Activated T-helper 17 cell treated with anti-CD3 and anti-CD28 coated beads, Interleukin-2, amount 50 U/mL, for 72 hours (primary cell): ENCODE measurements around the gene RFLNA. TPM values are rescaled to one million over a fixed set of nuclear protein-coding genes. Genes with fewer than 3 reads are reported as not detected.

Experiments used
- ATAC-seq: fragments of 150-1000 bp; cut with Tn5 transposase; replicated peaks from 2 replicates; pipeline ENCODE4 v1.10.0; 2021; ENCODE audit warnings: mild to moderate bottlenecking, moderate library complexity
- H3K27ac Mint-ChIP-seq: one replicate; pipeline ENCODE4 v1.8.0; 2022; ENCODE audit warnings: mixed read lengths
- H3K27me3 Mint-ChIP-seq: one replicate; pipeline ENCODE4 v1.8.0; 2022; ENCODE audit warnings: mixed read lengths
- H3K36me3 Mint-ChIP-seq: one replicate; pipeline ENCODE4 v1.8.0; 2022; ENCODE audit warnings: low read depth, mild to moderate bottlenecking, mixed read lengths
- H3K4me1 Mint-ChIP-seq: one replicate; pipeline ENCODE4 v1.8.0; 2022; ENCODE audit warnings: mixed read lengths
- H3K4me3 Mint-ChIP-seq: one replicate; pipeline ENCODE4 v1.8.0; 2022; ENCODE audit warnings: mild to moderate bottlenecking, mixed read lengths
- H3K9me3 Mint-ChIP-seq: one replicate; pipeline ENCODE4 v1.8.0; 2022; ENCODE audit warnings: mixed read lengths
- total RNA-seq, 2 donors: library from RNA; stranded (reverse); gene quantifications; one replicate each; pipeline ENCODE4 v1.2.3, GENCODE V29; 2022

RFLNA gene
- total RNA-seq, 2 donors from 2014 or later, result not detected

- H3K36me3 Mint-ChIP-seq, result peaks cover 89% of the 10 kb centered on the region
- H3K27ac Mint-ChIP-seq, result no peak overlapping the region
- H3K27me3 Mint-ChIP-seq, result no peaks in the 10 kb centered on the region
These were observed 45.4 kb downstream of the RFLNA start for GRCh38 chr12:124340080-124340900.

GRCh38 chr12:124341645-124342069, 46.8 kb downstream of the RFLNA start:
- H3K27me3 Mint-ChIP-seq, result no peaks in the 10 kb centered on the region
- no peak overlapping the region for H3K27ac Mint-ChIP-seq
- H3K4me1 Mint-ChIP-seq, result no peaks in the 10 kb centered on the region
- no peak overlapping the region for H3K4me3 Mint-ChIP-seq
- peaks cover 84% of the 10 kb centered on the region for H3K36me3 Mint-ChIP-seq
- ATAC-seq, result no peak
- no peaks in the 10 kb centered on the region for H3K9me3 Mint-ChIP-seq

More at GRCh38 chr12:124340080-124340900, 45.4 kb downstream of the RFLNA start:
- Mint-ChIP-seq H3K4me3 (no peak overlapping the region), H3K9me3 (no peaks in the 10 kb centered on the region), H3K4me1 (no peaks in the 10 kb centered on the region)
- ATAC-seq, result no peak

DNA sequence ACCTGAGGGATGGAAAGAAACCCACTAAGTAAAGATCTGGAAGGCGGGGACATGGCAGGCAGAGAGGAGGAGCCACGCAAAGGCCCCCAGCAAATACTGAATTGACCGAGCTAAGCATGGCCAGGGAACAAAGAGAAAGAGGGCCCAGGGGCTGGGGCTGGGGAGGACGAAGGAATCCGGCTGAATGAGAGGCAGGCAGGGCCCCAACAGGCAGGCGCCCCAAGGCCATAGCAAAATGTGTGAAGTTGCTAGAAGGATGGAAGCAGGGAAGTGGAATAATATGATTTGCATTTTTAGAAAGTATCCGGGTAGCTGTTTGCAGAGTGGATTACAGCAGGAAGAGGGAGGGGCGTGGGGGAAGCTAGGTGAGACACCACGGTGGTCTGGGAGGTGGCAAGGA, 49.1 kb downstream of the RFLNA start:
- no peak for ATAC-seq
- no peak overlapping the region for H3K4me3 Mint-ChIP-seq
- H3K27ac Mint-ChIP-seq, result no peak overlapping the region
- no peaks in the 10 kb centered on the region for H3K9me3 Mint-ChIP-seq
- no peaks in the 10 kb centered on the region for H3K4me1 Mint-ChIP-seq
- H3K27me3 Mint-ChIP-seq, result no peaks in the 10 kb centered on the region
- peaks cover 60% of the 10 kb centered on the region for H3K36me3 Mint-ChIP-seq

DNA sequence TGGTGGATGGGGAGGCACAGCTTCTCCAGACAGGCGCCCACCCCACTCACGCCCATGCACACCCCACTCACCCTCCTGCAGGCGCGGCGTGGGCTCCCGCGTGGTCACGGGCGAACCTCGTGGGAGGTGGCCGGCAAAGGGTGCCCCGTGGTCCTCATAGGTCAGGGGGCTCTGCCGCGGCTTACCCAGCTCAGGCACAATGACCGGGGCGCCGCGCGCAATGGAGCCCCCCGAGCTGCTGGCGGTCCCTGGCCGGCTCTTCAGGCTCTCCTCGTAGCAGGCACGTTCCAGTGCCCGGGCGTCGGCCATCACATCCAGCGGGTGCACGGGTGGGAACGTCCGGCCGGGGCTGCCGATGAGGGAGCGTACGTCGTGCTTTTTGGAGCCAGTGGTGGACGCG, 49.6 kb downstream of the RFLNA start:
- Mint-ChIP-seq H3K9me3 (no peaks in the 10 kb centered on the region), H3K27me3 (no peaks in the 10 kb centered on the region), H3K36me3 (peaks cover 60% of the 10 kb centered on the region), H3K4me1 (no peaks in the 10 kb centered on the region), H3K27ac (no peak overlapping the region), H3K4me3 (no peak overlapping the region)
- no peak for ATAC-seq

- Mint-ChIP-seq H3K9me3 (no peaks in the 10 kb centered on the region), H3K4me1 (no peaks in the 10 kb centered on the region), H3K36me3 (peaks cover 55% of the 10 kb centered on the region), H3K27me3 (no peaks in the 10 kb centered on the region), H3K27ac (no peak overlapping the region), H3K4me3 (no peak overlapping the region)
- no peak for ATAC-seq
These were observed 50.9 kb downstream of the RFLNA start for GRCh38 chr12:124345795-124346194.

DNA sequence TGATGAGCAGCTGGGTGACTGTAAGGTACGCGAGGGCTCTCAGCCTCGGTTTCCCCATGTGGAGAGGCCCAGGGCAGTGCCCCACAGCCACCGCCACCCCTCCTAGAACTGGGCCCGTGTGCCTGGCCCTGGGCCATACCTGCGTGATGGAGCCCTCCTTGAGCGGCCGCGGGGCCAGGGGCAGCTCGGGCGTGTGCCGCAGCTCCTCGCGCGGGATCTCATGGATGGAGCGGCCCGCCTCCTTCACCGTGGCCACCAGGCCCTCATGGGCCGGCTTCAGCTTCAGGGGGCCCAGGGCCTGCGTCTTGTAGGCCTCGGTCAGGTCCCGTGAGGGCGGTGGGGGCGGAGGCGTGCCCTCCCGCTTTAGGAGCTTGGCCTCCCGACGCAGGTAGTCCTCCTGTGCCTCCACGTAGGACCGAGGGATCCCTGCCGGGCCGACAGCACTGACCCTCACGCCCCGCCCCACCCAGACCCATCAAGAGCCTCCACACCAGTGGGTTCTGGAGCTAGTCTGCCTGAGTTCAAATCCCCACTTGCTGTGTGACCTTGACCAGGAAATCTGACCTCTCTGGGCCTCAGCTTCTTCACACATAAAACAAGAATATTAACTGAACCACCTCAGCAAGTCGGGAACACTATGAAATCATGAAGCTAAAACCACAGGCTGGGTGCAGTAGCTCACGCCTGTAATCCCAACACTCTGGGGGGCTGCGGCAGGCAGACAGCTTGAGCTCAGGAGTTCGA, 51.7 kb downstream of the RFLNA start:
- H3K27ac Mint-ChIP-seq, result no peak overlapping the region
- H3K27me3 Mint-ChIP-seq, result no peaks in the 10 kb centered on the region
- no peak for ATAC-seq
- no peaks in the 10 kb centered on the region for H3K9me3 Mint-ChIP-seq
- no peak overlapping the region for H3K4me3 Mint-ChIP-seq
- H3K4me1 Mint-ChIP-seq, result no peaks in the 10 kb centered on the region
- H3K36me3 Mint-ChIP-seq, result peaks cover 47% of the 10 kb centered on the region

DNA sequence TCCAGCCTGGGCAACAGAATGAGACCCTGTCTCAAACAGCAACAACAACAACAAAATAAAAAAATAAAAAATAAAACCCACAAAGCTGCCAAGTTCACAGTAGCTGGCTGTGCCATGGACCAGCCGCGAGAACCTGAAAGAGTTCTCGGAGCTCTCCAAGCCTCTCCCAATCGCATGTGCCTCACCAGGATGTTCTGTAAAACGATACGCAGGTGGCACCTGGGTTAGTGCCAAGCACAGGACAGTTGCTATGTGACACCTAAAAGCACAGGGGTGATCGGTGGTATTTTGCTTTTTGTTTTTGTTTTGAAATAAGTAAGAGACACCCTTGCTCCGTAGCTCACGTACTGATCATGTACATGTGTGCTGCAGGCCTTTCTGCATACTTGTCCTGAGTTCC, 52.4 kb downstream of the RFLNA start:
- Mint-ChIP-seq H3K4me3 (no peak overlapping the region), H3K27me3 (no peaks in the 10 kb centered on the region), H3K36me3 (peaks cover 42% of the 10 kb centered on the region), H3K9me3 (no peaks in the 10 kb centered on the region), H3K4me1 (no peaks in the 10 kb centered on the region), H3K27ac (no peak overlapping the region)
- no peak for ATAC-seq

GRCh38 chr12:124347805-124348658, 53.1 kb downstream of the RFLNA start:
- H3K4me1 Mint-ChIP-seq, result no peaks in the 10 kb centered on the region

DNA sequence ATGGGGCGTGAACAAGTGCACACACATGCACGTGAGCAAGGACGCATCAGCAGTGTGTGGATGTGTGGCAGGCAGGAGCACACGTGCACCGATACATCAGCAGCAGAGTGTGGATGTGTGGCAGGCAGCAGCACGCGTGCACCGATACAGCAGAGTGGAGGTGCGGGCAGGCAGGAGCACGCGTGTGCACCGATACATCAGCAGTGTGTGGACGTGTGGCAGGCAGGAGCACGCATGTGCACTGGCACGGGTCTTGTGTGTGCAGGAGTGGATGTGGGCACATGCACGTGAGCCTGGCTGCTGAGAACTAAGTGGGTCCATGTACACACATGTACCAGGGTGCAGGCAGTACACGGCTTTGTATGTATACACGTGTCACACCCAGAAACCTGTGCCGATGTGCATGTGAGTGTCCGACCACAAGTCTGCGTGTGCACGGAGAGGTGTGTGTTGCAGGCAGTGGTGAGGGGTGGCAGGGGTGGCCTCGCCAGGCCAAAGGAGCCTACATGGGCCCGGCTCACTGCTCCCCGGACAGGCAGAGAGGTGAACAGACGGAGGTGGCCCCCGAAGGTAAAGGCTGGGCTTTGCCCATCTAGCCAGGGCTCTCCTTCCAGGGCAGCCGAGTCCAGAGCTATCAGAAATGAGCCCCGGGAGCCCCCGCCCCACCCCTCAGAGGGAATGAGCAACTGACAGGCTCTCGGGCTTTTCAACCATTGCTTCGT, 53.9 kb downstream of the RFLNA start:
- H3K4me1 Mint-ChIP-seq, result no peaks in the 10 kb centered on the region
- H3K36me3 Mint-ChIP-seq, result peaks cover 36% of the 10 kb centered on the region
- no peak for ATAC-seq
- no peaks in the 10 kb centered on the region for H3K27me3 Mint-ChIP-seq
- no peaks in the 10 kb centered on the region for H3K9me3 Mint-ChIP-seq
- no peak overlapping the region for H3K4me3 Mint-ChIP-seq
- no peak overlapping the region for H3K27ac Mint-ChIP-seq

More at GRCh38 chr12:124347805-124348658, 53.1 kb downstream of the RFLNA start:
- no peaks in the 10 kb centered on the region for H3K27me3 Mint-ChIP-seq
- no peaks in the 10 kb centered on the region for H3K9me3 Mint-ChIP-seq
- no peak overlapping the region for H3K4me3 Mint-ChIP-seq
- no peak for ATAC-seq
- no peak overlapping the region for H3K27ac Mint-ChIP-seq
- H3K36me3 Mint-ChIP-seq, result peaks cover 36% of the 10 kb centered on the region

GRCh38 chr12:124350491-124350890, 55.6 kb downstream of the RFLNA start:
- Mint-ChIP-seq H3K4me3 (no peak overlapping the region), H3K4me1 (no peaks in the 10 kb centered on the region), H3K27ac (no peak overlapping the region), H3K9me3 (no peaks in the 10 kb centered on the region), H3K36me3 (peaks cover 22% of the 10 kb centered on the region), H3K27me3 (no peaks in the 10 kb centered on the region)
- ATAC-seq, result no peak

DNA sequence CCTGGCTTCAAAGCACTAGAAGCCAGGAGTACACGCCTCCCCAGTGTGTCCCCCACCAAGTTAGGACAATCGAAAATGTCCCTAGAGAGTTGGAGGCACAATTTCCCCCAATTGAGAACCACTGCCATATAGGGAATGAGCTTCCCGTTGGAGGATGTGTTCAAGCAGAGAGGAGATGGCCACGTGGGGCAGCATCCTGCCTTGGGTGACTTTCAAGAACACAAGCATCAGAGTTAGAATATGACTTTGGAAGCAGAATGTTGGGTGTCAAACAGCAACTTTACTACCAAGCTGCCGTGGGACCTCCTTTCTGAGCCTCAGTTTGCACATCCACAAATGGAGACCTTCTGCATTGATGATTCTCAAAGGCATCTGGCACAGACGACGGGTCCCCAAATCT, 56.5 kb downstream of the RFLNA start:
- Mint-ChIP-seq H3K4me3 (no peak overlapping the region), H3K36me3 (peaks cover 15% of the 10 kb centered on the region)

DNA sequence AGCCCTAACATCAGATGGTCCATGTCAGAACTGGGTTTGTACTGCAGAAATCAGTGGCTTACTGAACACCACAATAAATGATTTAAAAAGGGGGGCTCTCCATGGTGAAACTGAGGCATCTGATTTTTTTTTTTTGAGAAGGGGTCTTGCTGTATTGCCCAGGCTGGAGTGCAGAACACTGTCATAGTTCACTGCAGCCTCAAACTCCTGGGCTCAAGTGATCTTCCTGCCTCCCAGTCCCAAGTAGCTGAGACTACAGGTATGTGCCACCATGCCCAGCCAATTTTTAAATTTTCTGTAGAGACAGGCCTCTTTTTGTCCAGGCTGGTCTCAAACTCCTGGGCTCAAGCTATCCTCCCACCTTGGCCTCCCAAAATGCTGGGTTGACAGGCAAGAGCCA, 57.4 kb downstream of the RFLNA start:
- ATAC-seq, result no peak
- no peaks in the 10 kb centered on the region for H3K4me1 Mint-ChIP-seq
- H3K27ac Mint-ChIP-seq, result no peak overlapping the region
- H3K4me3 Mint-ChIP-seq, result no peak overlapping the region
- peaks cover 17% of the 10 kb centered on the region for H3K36me3 Mint-ChIP-seq
- H3K9me3 Mint-ChIP-seq, result no peaks in the 10 kb centered on the region
- H3K27me3 Mint-ChIP-seq, result no peaks in the 10 kb centered on the region

More for the DNA sequence above, 56.5 kb downstream of the RFLNA start:
- no peak for ATAC-seq
- Mint-ChIP-seq H3K27ac (no peak overlapping the region), H3K27me3 (no peaks in the 10 kb centered on the region), H3K4me1 (no peaks in the 10 kb centered on the region), H3K9me3 (no peaks in the 10 kb centered on the region)

DNA sequence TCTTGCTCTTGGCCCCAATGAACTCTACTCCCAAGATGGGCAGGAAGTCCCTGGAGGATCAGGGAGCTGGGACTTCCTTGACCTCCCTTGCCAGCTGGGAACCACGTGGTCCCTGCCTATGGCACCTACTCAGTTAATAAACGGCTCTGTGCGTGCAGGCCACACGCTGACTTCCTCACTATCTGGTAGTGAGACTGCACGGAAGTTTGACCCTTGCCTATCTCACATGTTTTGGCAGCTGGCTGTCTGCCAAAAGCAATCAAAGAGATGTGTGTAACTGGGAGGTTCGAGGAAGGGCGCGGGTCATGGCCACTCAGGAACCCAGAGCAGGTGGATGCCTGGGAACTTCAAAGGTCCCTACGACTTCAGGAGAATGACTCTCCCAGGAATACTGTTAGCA, 57.9 kb downstream of the RFLNA start:
- no peaks in the 10 kb centered on the region for H3K4me1 Mint-ChIP-seq
- ATAC-seq, result no peak
- peaks cover 23% of the 10 kb centered on the region for H3K36me3 Mint-ChIP-seq
- H3K9me3 Mint-ChIP-seq, result no peaks in the 10 kb centered on the region
- H3K4me3 Mint-ChIP-seq, result no peak overlapping the region
- no peak overlapping the region for H3K27ac Mint-ChIP-seq
- H3K27me3 Mint-ChIP-seq, result no peaks in the 10 kb centered on the region

- H3K27me3 Mint-ChIP-seq, result no peaks in the 10 kb centered on the region
- no peak overlapping the region for H3K27ac Mint-ChIP-seq
- H3K9me3 Mint-ChIP-seq, result no peaks in the 10 kb centered on the region
- H3K36me3 Mint-ChIP-seq, result peaks cover 29% of the 10 kb centered on the region
- no peak overlapping the region for H3K4me3 Mint-ChIP-seq
- ATAC-seq, result no peak
- H3K4me1 Mint-ChIP-seq, result no peaks in the 10 kb centered on the region
These were observed 59.5 kb downstream of the RFLNA start for GRCh38 chr12:124354400-124354799.
